ENCODE results near the gene TREH. TPM values are rescaled to one million over a fixed set of nuclear protein-coding genes. Genes with fewer than 3 reads are reported as not detected.
"Not testable (repeated sequence)": the region's sequence is repeated elsewhere in the genome, so short reads cannot be mapped to it uniquely, and the experiment has no call there.

Gene TREH
- polyA plus RNA-seq, 1 donor = 2.0 TPM

DNA sequence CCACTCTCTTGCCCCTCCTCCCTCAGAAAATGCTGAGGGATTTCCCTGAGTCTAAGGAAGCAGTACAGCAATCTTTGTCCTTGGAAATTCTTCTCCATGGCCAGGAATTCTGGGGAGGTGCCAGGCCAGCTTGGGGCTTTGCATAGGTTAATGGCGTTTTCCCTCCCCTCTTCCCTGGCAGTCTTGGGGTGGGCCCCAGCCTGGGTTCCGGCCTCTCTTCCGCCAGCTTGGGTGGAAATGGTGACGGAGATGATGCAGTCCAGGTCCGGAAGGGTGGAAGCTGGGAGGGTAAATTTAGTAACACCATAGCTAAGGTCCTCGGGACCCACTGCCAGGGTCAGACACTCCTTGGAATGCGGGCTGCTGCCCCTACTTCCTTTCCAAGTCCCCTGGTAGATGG is 67.1 kb downstream of the TREH start:
- no peak for DNase-seq

DNA sequence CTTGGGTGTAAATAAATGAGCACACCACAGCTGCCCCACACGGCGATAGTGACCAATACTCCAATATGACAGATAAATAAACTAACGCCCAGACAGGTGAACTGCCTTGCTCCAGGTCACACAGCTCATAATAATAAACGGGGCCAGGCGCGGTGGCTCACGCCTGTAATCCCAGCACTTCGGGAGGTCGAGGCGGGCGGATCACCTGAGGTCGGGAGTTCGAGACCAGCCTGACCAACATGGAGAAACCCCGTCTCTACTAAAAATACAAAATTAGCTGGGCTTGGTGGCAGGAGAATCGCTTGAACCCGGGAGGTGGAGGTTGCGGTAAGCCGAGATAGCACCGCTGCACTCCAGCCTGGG is 68.0 kb downstream of the TREH start:
- DNase-seq = not testable (repeated sequence)

DNA sequence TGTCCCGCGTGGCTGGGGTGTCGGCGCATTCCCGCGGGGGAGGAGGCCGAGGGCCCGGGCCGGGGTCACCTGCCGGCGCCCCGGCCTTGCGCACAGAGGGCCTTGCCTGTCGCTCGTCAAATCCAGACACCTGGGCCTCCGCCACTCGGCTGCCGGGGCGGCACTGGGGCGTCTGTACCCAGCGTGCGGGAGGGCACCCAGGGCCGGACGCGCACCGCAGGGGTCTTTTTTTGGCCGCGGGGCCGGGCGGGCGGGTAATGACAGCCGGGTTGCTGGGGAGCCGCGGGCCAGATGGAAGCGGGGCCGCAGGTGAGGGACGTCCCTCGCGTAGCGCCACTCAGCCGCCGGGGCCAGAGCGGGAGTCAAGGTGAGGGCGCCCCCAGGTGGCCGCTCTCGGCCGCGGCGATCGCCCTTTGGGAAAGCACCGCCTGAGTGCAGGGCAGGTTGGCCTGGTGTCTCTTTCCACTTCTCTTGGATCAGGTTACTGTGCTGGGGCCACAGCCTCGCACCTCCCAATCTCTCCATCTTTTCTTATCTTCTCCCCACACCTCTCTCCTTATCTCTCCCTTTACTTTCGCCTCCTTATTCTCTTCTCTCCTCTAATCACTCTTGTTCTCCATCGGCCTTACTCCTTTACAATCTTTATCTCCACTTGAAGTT is 68.5 kb downstream of the TREH start:
- DNase-seq = no peak

DNA sequence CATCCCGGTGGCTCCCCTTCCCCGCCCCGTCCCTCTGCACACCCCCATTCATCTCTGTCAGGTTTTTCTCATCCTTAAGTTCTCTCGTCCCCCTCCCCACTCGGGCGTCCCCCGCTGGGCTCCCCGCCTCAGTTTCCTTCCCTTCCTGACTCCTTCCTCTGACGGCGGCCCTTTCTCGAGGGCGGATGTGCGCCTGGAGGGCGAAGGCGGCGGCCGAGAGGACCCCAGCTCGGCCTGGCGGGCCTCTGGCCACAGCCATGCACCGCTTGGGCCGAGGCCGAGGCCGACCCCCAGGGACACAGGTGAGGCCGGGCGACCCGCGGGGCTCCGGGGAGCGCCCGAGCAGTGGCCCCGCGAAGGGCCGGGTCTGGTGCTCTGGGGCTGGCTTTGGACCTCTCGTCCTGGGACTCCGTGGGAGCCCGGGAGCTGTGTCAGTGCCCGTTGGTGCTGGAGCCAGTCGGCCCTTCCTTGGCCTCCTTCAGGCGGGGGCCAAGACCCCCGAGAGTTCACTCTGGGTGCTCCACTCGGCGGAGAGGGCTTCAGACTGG is 69.2 kb downstream of the TREH start:
- DNase-seq = no peak

DNA sequence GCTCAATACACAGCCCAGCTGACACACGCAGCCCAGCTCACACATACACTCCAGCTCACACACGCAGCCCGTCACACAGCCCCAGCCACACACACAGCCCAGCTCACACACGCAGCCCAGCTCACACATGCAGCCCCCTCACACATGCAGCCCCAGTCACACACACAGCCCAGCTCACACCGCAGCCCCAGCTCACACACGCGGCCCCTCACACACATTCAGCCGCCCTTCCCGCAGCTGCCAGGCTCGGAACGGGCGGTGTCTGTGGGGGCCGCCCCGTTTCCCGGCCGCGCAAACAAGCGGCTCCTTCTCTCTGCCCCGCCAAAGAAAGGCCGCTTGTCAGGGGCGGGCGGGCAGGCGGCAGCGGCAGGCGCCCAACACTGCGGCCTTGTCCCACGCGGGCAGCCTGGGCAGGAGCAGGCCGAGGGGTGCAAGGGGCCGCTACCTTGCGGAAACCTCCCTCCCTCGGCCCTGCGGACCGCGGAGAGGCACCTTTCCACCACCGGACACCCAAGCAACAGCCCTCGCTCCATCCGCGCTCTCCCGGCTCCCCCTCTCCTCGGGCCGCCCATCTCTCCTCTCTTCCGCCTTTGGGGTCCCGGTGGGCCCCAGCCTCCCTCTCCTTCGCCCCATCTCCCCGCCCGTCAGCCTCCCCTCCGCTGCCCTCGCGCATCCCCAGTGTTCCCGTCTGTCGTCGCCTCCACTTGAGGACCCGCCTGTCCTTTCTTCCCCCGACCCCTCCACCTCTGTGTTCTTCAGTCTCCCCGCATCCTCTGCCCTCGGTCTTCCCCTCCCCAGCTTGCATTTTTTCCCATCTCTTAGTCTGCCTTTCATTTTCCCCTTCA is 69.8 kb downstream of the TREH start:
- no peak for DNase-seq

DNA sequence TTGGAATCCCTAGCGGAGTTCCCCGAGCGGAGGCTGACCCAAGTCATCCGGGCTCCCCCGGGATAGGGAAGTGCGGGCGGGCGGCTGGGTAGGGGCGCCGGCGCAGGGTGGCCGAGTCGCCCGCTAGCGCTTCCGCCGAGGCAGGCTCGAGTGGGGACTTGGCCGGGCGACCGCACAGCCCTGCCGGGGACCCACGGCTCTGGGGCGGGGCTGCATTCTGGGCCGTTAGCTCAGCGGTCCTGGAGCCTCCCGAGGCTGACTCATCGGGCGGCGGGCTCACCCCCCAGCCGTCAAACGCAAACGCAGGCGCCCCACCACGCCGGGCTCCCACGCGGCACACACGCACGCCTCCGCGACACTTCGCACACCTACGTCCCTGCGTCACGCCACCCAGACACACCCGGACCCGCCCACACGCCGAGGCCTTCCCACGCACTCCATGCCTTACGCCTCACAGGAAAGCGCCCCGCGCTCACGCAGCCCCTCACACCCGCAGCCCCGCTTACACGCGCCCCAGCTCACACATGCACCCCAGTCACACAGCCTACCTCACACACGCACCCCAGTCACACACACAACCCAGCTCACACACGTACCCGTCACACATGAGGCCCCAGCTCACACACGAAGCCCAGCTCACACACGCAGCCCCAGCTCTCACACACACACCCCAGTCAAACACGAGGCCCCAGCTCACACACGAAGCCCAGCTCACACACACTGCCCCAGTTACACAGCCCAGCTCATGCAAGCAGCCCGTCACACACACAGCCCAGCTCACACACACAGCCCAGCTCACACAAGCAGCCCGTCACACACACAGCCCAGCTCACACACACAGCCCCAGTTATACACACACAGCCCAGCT is 70.9 kb downstream of the TREH start:
- no peak for DNase-seq

DNA sequence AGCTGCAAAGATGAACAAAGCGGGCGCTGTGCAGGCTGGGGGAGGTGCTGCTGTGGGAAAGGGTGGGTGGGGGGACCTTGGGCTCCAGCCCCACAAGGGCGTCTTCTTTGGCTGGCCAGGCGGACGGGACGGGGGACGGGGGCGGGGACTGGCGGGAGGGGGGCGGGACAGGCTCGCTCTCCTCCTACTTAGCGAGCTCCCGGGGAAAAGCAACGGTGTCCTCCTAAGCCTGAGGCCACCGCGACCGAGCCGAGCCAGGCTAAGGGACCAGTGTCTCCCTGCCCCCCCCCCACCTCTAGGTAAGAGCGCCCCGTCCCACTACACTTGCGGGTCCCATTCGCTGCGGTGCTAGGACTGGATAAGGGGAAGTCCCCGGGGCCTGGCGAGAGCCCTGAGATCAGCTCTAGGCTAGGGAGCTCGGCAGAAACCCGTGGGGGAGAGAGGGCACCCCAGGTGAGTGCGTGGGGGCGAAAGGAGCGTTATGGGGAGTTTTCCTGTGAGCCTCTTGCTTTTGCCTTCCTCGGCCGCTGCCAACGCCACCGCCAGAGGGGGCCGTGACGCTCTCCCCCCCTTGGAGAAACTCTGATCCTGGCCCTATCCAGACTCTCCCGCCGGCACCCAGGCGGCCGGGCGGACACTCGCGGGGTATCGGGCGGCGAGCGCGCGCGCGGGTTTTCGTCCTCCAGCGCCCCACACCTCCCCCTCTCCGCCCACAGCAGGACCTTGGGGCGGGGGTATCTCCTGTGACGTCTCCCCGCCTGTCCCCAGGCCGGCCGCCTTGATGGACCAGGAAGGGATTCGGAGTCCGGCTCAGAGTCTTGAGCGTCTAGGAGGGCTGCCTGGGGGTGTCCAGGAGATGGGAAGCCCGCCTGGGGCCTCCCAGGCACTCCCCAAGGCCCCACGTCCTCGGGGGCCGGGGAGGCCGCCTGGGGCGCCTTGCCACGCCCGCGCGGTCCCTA is 71.8 kb downstream of the TREH start, which contains the start of gene PHLDB1:
PHLDB1 (plus strand) TSS at position 215 of the 959 bp plus-strand sequence. CDS start 6,222 bp downstream, outside the sequence.
- no peak for DNase-seq

Other genes with a start within 250 kb of the TREH start
- 56.7 TPM for gene KMT2A, start 243.2 kb downstream of the TREH start, polyA plus RNA-seq (ENCODE audit: insufficient read length)
- gene TTC36, start 152.2 kb downstream of the TREH start, polyA plus RNA-seq (ENCODE audit: insufficient read length) = 1.3 TPM
- gene TMEM25, start 148.5 kb downstream of the TREH start, polyA plus RNA-seq (ENCODE audit: insufficient read length) = 26.8 TPM
- gene IFT46, start 113.7 kb downstream of the TREH start, polyA plus RNA-seq (ENCODE audit: insufficient read length) = 54.1 TPM
- gene ARCN1, start 107.2 kb downstream of the TREH start, polyA plus RNA-seq (ENCODE audit: insufficient read length) = 191 TPM
- gene PHLDB1, start 72.0 kb downstream of the TREH start, polyA plus RNA-seq (ENCODE audit: insufficient read length) = 155 TPM
- gene DDX6, start 111.5 kb upstream of the TREH start, polyA plus RNA-seq (ENCODE audit: insufficient read length) = 157 TPM
- gene CXCR5, start 204.2 kb upstream of the TREH start, polyA plus RNA-seq (ENCODE audit: insufficient read length) = not detected
- gene BCL9L, start 246.3 kb upstream of the TREH start, polyA plus RNA-seq (ENCODE audit: insufficient read length) = 27.6 TPM